GM21786 (cell line): Measurements from ENCODE around the gene IL1RN.
"Not testable (repeated sequence)": the region's sequence is repeated elsewhere in the genome, so short reads cannot be mapped to it uniquely, and the experiment has no call there.

Experiments
- ATAC-seq: cut with Tn5 transposase; IDR thresholded peaks from one replicate; pipeline ENCODE4 v1.9.1; 2021; ENCODE audit not compliant: unreplicated experiment

IL1RN gene, protein sequence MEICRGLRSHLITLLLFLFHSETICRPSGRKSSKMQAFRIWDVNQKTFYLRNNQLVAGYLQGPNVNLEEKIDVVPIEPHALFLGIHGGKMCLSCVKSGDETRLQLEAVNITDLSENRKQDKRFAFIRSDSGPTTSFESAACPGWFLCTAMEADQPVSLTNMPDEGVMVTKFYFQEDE

DNA sequence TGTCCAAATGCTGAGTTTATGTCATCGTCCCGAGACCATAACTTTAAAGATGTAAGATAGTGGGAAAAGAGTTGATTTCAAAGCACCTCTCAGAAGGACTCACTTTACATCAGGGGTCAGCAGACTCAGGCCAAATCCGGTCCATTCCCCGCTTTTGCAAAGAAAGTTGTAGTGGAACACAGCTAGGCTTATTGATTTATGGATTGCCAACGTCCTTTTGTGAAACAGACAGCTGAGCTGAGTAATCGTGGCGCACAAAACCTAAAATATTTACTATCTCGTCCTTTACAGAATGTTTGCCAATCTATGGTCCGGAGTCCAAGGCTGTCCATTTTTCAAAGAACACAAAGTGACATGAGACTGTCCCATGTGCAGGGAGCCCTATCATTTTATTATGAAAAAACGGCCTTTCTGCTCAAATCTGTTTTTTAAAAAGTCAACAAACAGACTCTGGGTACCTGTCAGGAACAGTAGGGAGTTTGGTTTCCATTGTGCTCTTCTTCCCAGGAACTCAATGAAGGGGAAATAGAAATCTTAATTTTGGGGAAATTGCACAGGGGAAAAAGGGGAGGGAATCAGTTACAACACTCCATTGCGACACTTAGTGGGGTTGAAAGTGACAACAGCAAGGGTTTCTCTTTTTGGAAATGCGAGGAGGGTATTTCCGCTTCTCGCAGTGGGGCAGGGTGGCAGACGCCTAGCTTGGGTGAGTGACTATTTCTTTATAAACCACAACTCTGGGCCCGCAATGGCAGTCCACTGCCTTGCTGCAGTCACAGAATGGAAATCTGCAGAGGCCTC lies at the start of gene IL1RN:
IL1RN (plus strand) TSS at position 754 of the 801 bp plus-strand sequence; CDS start at position 781, 27 bp downstream.
- no peak for ATAC-seq

- no peak for ATAC-seq
Measured at GRCh38 chr2:113077921-113078320, 49.5 kb upstream of the IL1RN start.

- no peak for ATAC-seq
Measured at GRCh38 chr2:113078350-113078839, 49.0 kb upstream of the IL1RN start.

GRCh38 chr2:113079131-113079530 lies 48.3 kb upstream of the IL1RN start:
- no peak for ATAC-seq

DNA sequence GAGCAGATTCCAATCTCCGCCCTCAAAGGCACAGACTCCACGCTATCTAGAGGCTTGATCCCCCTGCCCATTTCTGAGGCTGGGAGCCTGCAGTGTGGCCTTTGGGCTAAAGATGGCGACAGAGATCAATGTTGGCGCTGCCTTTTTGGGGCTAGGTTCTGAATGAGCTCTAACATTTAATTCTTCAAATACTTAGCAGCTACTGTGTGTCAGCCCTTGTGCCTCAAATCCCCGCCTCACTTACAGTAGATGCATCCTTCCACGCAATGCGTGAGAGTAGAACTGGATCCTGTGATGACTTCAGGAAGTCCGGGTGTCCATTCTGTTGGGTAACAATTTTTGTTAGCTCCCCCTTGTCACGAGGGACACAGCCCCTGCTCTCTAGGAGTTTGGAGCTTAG lies 47.3 kb upstream of the IL1RN start:
- ATAC-seq: peak; percentile 48

GRCh38 chr2:113081488-113082210 lies 45.7 kb upstream of the IL1RN start:
- no peak for ATAC-seq

DNA sequence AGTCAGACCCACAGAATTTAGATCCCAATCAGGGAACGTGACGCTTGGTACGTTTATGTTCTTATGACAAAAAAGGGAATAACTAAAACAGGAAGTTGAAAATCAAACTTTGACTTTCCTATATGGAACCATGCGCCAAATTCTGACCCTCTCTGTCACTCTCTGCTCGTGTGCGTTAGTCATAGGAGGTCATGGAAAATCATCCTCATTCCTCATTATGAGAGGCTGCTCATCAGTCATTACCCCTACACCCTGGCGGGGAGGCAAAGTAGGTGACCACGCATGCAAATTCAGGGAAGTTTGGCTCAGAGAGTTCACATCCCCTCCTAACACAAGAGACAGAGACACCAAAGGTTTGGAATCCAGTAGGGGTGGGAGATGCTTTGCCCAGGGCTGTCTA lies 44.1 kb upstream of the IL1RN start:
- no peak for ATAC-seq

- ATAC-seq: no peak
Measured at GRCh38 chr2:113084249-113085000, 43.0 kb upstream of the IL1RN start.

GRCh38 chr2:113085542-113085941 lies 41.9 kb upstream of the IL1RN start:
- ATAC-seq: no peak

- ATAC-seq: no peak
Measured at GRCh38 chr2:113088213-113088992, 39.0 kb upstream of the IL1RN start.

DNA sequence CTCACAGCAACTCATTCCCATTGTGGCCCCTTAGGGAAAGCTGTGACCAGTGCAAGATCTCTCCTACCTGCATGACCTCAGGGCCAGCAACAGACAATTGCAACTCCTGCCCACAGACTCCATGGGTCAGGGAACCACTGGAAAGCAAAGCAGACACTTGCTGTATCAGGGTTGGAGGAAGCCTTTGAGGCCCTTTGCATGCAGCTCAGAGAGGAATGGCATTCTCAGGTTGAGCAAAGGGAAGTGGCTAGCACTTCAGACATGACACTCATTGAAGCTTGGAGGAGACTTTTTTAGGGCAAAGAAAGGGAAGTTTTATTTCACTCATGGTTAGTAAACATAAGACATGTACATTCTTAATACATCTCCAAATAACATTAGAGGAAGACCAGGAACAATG lies 37.5 kb upstream of the IL1RN start:
- no peak for ATAC-seq

GRCh38 chr2:113091231-113091896 lies 36.0 kb upstream of the IL1RN start:
- no peak for ATAC-seq

DNA sequence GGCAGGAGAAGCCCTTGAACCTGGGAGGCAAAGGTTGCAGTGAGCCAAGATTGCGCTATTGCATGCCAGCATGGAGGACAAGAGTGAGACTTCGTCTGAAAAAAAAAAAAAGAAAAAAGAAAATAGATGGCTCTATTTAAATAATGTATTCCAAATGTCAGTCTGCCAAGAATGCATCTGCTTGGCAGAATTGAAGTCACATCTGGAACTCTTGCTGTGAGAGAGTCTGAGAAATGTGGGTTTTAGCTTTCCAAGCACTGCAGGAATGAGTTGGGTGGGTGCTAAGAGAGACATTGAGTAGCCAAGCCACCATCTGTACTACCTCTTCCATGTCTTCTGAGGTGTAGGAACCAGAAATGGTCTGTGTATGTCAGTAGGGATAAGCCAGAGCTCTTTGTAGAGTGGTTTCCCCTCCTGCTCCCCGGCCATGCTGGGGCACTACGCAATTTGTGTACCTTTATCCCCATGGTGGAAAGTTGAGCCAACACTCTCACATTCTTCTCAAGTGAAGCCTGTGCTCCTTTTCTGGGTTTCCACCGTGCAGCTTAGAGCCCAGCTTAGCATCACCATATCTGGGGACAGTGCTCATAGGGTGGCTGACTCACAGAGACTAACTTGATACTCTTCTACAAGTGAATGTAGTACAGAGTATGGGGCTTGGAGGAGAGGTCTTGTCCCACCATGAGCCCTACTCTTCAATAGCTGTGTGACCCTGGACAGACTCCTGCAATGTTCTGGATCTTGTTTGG lies 34.4 kb upstream of the IL1RN start:
- ATAC-seq: no peak

GRCh38 chr2:113093613-113093977 lies 33.8 kb upstream of the IL1RN start:
- ATAC-seq: no peak

DNA sequence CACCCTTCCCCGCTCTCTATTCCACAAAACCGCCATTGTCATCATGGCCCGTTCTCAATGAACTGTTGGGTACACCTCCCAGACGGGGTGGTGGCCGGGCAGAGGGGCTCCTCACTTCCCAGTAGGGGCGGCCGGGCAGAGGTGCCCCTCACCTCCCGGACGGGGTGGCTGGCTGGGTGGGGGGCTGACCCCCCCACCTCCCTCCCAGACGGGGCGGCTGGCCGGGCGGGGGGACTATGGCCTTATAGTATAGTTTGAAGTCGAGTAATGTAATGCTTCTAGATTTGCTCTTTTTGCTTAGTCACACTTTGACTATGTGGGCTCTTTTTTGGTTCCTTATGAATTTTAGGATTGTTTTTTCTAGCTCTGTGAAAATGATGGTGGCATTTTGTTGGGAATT lies 31.1 kb upstream of the IL1RN start:
- ATAC-seq: not testable (repeated sequence)

DNA sequence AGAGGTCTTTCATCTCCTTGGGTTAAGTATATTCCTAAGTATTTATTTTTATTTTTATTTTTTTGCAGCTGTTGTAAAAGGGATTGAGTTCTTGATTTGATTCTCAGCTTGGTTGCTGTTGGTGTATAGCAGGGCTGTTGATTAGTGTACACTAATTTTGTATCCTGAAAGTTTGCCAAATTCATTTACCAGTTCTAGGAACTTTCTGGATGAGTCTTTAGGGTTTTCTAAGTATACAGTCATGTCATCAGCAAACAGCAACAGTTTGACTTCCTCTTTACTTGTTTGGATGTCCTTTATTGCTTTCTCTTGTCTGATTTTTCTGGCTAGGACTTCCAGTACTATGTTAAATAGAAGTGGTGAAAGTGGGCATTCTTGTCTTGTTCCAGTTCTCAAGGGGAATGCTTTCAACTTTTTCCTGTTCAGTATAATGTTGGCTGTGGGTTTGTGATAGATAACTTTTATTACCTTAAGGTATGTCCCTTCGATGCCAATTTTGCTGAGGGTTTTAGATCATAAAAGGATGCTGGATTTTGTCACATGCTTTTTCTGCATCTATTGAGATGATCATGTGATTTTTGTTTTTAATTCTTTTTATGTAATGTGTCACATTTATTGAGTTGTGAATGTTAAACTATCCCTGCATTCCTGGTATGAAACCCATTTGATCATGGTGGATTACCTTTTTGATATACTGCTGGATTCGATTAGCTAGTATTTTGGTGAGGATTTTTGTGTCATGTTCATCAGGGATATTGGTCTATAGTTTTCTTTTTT lies 30.4 kb upstream of the IL1RN start:
- not testable (repeated sequence) for ATAC-seq

- ATAC-seq: no peak
Measured at GRCh38 chr2:113098041-113098440, 29.4 kb upstream of the IL1RN start.

- ATAC-seq: no peak
Measured at GRCh38 chr2:113098532-113098931, 28.9 kb upstream of the IL1RN start.
